Measurements from ENCODE around the gene PDRG1. TPM values are rescaled to one million over a fixed set of nuclear protein-coding genes. Genes with fewer than 3 reads are reported as not detected.

PDRG1 gene
- total RNA-seq, 6 experiments from 2014 or later = 4.5 to 6.6 (median 4.9) TPM

- DNase-seq = no peak
- Histone ChIP-seq H3K4me1 (no peaks in the 10 kb centered on the region), H3K9me3 (no peaks in the 10 kb centered on the region)
Observed at GRCh38 chr20:31907046-31907445, 44.8 kb downstream of the PDRG1 start.

GRCh38 chr20:31906001-31906400 is 45.8 kb downstream of the PDRG1 start:
- Histone ChIP-seq H3K27me3 (no peaks in the 10 kb centered on the region), H3K27ac (no peak overlapping the region), H3K4me3 (no peak overlapping the region), H3K9me3 (no peaks in the 10 kb centered on the region), H3K4me1 (no peaks in the 10 kb centered on the region), H3K36me3 (no peaks in the 10 kb centered on the region)
- intact Hi-C loops (cut with DNase I) = no loop called here
- TF ChIP-seq CTCF (IDR thresholded peaks at IDR 0.05) = no peak
- TF ChIP-seq POLR2A (IDR thresholded peaks at IDR 0.05) = no peak
- no peak for ATAC-seq
- no peak for DNase-seq
- 100% methylated on average over 2 of the region's 5 CpGs for WGBS (ENCODE audit: insufficient coverage, low coverage, low lambda C conversion rate, missing lambda C conversion rate)

More at GRCh38 chr20:31907046-31907445, 44.8 kb downstream of the PDRG1 start:
- Histone ChIP-seq H3K27ac (no peak overlapping the region), H3K36me3 (no peaks in the 10 kb centered on the region), H3K4me3 (no peak overlapping the region), H3K27me3 (no peaks in the 10 kb centered on the region)
- intact Hi-C loops (cut with DNase I) = no loop called here
- TF ChIP-seq CTCF (IDR thresholded peaks at IDR 0.05) (no peak), POLR2A (IDR thresholded peaks at IDR 0.05) (no peak)
- WGBS (ENCODE audit: insufficient coverage, low coverage, low lambda C conversion rate, missing lambda C conversion rate) = 90% methylated on average over 5 of the region's 5 CpGs
- no peak for ATAC-seq

- TF ChIP-seq CTCF (IDR thresholded peaks at IDR 0.05) = no peak
- no peak for TF ChIP-seq POLR2A (IDR thresholded peaks at IDR 0.05)
- H3K9me3 ChIP-seq = no peaks in the 10 kb centered on the region
- 11% methylated on average over 1 of the region's 1 CpG for WGBS (ENCODE audit: insufficient coverage, low coverage, low lambda C conversion rate, missing lambda C conversion rate)
- no peaks in the 10 kb centered on the region for H3K36me3 ChIP-seq
- H3K27ac ChIP-seq = no peak overlapping the region
- DNase-seq = no peak
- intact Hi-C loops (cut with DNase I) = no loop called here
- H3K4me1 ChIP-seq = no peaks in the 10 kb centered on the region
- ATAC-seq = no peak
- H3K27me3 ChIP-seq = no peaks in the 10 kb centered on the region
- no peak overlapping the region for H3K4me3 ChIP-seq
Observed at GRCh38 chr20:31903627-31904386, 48.0 kb downstream of the PDRG1 start.

- Histone ChIP-seq H3K9me3 (no peaks in the 10 kb centered on the region), H3K4me1 (no peaks in the 10 kb centered on the region), H3K36me3 (no peaks in the 10 kb centered on the region), H3K4me3 (no peak overlapping the region), H3K27me3 (no peaks in the 10 kb centered on the region), H3K27ac (no peak overlapping the region)
- no peak for ATAC-seq
- DNase-seq = no peak
- intact Hi-C loops (cut with DNase I) = no loop called here
- 76% methylated on average over 6 of the region's 6 CpGs for WGBS (ENCODE audit: insufficient coverage, low coverage, low lambda C conversion rate, missing lambda C conversion rate)
- TF ChIP-seq CTCF (IDR thresholded peaks at IDR 0.05) (no peak), POLR2A (IDR thresholded peaks at IDR 0.05) (no peak)
Observed at GRCh38 chr20:31901615-31902014, 50.2 kb downstream of the PDRG1 start.

Measured in right lobe of liver (tissue), 6 donors.